ENCODE measurements around the gene WDR91.

- no peak for TF ChIP-seq CTCF (IDR thresholded peaks at IDR 0.05)
- TF ChIP-seq EZH2 (IDR thresholded peaks at IDR 0.05; ENCODE audit: borderline replicate concordance, insufficient read depth, low read depth, low read length, poor library complexity, severe bottlenecking): no peak
These were observed 55.0 kb downstream of the WDR91 start for GRCh38 chr7:135156290-135156689.
